Fibroblast of skin of back (primary cell): ENCODE data around the gene PIK3C3. TPM values are rescaled to one million over a fixed set of nuclear protein-coding genes. Genes with fewer than 3 reads are reported as not detected.

Source experiments
- DNase-seq: peaks from one replicate; pipeline ENCODE4 v3.0.0-alpha.2; 2013
- polyA plus RNA-seq, 2 experiments: library from polyadenylated mRNA; unstranded; fragments of 120-200 nt; gene quantifications; one replicate each; pipeline ENCODE4 v1.2.1, GENCODE V29; 2013; ENCODE audit not compliant: insufficient read length in 2 of 2

PIK3C3 gene
- polyA plus RNA-seq (2013, experiment 1 of 2; ENCODE audit: insufficient read length) = 45.2 TPM
- 39.0 TPM for polyA plus RNA-seq (2013, experiment 2 of 2; ENCODE audit: insufficient read length)

DNA sequence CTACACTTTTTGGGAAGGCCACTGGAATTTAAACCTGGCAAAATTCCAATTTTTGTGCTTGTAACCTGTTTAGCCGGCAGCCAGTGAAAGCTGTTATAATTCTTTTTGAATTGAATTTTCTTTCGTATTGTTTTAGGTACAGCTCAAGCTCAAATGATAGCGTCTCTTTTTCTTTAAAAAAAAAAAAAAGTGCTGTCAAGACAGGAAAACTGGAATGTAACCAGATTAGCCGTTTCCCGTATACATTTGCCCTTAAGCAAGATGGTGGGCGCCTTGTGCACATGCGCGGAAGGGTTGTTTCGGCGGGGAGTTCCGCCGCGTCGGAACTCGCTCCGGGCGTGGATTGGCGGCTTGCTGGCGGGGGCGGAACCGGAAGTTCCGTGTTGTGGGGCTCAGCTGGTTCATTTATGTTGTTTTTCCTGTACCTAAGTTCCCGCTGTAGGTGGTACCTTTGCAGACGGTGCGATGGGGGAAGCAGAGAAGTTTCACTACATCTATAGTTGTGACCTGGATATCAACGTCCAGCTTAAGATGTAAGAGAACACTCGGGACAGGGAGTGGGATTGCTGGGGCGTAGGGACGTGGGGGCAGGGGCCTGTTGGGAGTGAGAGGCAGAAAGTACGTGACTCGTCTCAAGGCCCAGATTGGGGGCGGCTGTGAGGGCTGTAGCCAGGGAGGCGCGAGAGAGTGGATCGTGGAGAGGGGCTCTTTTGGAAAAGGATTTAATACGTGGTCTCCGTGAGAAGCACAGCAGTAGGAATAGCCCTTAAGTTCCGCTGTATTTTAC, at the start of gene PIK3C3:
TSS of gene PIK3C3 (plus strand) at position 408 of the 787 bp plus-strand sequence. CDS start at position 466, 58 bp downstream.
- peak; percentile 97 for DNase-seq

DNA sequence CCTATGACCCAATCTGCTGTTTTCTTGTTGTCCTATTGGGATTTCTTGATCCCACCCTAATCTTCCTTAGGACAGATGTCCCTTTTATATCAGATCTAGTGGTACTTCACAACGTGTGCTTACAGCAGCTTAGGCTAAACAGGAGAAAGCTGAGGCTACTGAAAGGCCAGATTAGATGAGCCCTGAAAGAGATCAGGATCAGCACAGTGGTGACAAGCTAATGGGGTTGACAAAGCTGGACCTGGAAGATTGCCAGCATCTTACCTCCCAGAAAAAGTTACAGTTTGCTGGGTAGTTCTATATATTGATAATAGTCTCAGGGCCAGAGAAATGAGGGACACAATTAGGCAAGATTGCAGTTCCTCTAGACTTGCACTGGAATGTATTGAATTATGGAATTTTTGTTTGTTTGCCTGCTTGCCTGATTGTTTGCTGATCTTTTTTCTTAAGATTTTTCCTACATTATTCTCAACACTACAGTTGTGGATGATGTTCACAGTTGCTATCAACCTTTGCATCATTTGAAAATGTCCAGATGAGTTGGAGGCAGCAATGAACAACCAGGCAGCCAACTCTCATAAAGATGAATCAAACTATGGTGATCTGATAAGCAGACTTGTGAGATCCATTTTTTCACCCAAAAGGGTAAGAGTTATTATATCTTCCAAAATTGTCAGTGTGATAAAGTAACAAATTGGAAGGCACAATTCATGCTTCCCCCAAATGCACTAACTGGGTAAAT, 49.1 kb upstream of the PIK3C3 start:
- DNase-seq = no peak

DNA sequence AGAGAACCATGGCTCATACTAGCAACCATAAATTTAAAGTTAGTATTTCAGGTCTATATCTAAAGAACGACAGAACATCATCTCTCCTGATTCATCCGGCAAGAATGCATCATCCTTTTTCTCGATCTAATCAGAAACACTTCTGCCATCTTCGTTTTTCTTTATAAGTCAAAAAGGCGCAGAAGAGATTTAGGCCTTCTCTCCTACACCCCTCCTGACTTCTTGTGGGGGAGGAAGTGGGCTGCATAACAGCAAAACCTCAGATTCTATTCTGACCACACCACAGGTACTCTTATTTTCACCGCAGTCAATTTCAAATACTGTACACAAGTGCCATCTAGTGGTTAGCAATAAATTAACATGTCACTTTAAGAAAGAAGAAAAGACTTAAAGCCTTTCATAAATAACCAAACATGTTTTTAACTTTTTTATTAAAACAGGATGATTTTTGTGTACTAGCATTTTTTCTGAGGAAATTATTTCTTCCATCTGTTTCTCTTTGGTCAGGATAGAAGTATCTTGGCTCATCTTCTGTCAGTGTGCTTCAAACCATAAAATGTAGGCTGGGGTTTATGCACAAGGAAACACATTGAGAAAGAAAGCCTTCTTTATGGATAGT, 48.4 kb upstream of the PIK3C3 start:
- DNase-seq = peak; percentile 52

DNA sequence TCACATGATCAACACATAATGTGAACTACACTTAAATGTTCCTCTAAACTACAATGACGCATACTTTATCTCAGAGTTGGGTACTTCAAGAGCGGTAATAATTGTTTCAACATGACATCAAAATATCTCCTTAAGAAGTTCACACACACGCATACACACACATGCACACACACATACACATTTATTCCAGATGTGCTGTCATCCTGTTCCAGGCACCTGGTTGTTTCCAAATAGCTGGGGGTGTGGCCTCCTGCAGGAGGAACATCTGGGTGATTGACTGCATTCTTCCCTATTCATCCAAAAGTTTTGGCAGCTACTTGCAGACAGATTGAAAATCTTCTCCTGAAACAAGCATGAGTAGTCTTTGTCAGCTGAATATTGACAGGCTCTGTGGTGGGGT, 37.9 kb upstream of the PIK3C3 start:
- DNase-seq = no peak

- DNase-seq = no peak
Measured at GRCh38 chr18:41921770-41922169, 33.3 kb upstream of the PIK3C3 start.

DNA sequence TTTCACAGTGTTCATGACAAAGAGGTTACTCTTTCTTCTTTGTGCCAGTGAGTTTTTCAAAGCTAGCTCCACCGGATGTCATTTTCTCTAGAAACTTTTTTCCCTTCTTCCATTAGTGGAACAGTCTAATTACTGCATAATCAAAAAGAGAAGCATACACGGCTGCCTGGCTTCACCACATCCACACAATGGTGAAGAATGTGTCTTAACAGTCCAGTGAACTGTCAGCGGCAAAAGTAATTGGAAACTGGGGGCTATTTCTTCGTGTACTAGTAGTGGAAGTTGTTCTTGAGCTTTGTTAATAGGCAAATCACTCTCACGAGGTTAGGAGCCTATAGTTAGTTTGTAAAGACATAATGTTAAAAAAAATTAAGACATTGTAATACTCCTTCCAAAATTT, 32.9 kb upstream of the PIK3C3 start:
- no peak for DNase-seq

GRCh38 chr18:41922841-41923240, 32.2 kb upstream of the PIK3C3 start:
- no peak for DNase-seq

GRCh38 chr18:41923446-41923845, 31.6 kb upstream of the PIK3C3 start:
- no peak for DNase-seq

GRCh38 chr18:41928581-41928980, 26.5 kb upstream of the PIK3C3 start:
- no peak for DNase-seq

GRCh38 chr18:41932899-41933298, 22.1 kb upstream of the PIK3C3 start:
- no peak for DNase-seq

- no peak for DNase-seq
Measured at GRCh38 chr18:41933778-41934177, 21.3 kb upstream of the PIK3C3 start.

GRCh38 chr18:41936471-41937134, 18.4 kb upstream of the PIK3C3 start:
- peak; percentile 24 for DNase-seq

DNA sequence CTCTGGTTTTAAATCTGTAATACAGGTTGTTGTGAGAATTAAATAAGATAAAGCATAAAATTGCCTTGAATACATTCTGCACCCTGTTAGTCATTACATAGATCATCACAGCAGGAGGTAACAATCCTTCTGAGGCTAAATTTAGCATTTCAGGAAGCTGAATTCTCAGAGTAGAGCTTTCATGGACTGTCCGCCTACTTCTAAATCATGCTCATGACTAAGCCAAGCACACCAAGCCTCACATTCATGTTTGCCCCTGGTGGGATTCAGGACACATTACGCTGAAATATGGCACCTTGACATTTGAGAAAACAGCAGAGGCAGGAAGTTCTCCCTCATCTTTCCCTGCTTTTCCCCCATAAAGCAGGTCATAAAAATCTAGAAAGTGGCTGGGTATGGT, 16.6 kb upstream of the PIK3C3 start:
- DNase-seq = peak; percentile 96

- DNase-seq = peak; percentile 54
Measured at GRCh38 chr18:41939326-41939725, 15.7 kb upstream of the PIK3C3 start.

- DNase-seq = peak; percentile 96
Measured at GRCh38 chr18:41940506-41941215, 14.4 kb upstream of the PIK3C3 start.

DNA sequence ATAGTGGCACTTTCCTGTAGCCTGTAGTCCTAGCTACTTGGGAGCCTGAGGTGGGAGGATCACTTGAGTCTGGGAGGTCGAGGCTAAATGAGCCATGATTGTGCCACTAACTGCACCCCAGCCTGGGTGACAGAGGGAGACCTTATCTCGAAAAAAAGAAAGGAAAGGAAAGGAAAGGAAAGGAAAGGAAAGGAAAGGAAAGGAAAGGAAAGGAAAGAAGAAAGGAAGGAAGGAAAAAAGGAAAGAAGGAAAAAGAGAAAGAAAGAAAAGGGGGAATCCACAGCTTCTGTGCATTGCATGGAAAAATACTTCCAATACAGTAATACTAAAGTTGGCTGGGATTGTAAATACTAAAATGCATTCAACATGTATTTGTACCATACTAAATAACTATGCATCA, 12.8 kb upstream of the PIK3C3 start:
- no peak for DNase-seq

DNA sequence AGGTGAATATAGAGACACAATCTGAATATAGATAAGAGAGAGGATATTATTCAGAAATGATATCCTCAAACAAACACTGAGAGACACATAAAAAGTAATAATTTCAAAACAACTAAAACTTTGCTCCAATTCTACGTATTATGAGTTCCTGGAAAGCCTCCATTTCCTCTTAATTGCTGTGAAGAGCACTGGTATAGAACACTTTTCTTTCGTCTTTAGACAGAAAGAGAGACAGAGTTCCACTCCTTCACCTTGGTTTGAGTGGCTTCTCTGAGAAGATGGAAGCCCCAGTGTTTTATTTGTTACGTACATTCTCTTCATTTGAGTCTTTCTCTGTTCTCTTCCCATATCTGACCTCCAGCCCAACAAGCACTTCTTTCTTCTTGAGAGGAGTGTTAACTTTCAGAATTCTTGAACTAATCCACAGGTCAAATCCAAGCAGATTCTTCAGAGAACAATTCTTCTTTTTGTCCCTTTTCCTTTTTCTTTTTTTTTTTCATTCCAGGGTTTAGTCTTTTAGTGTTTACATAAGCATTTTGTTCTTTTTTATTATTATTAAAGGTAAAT, 6.4 kb upstream of the PIK3C3 start:
- DNase-seq = no peak

- peak; percentile 48 for DNase-seq
Measured at GRCh38 chr18:41949206-41949920, 5.7 kb upstream of the PIK3C3 start.

- no peak for DNase-seq
Measured at GRCh38 chr18:41955688-41956087, 654 bp downstream of the PIK3C3 start.

GRCh38 chr18:41959045-41959444, 4.0 kb downstream of the PIK3C3 start:
- no peak for DNase-seq

- no peak for DNase-seq
Measured at GRCh38 chr18:41965634-41966255, 10.7 kb downstream of the PIK3C3 start.
